ENCODE results near the gene SEMG1. TPM values are rescaled to one million over a fixed set of nuclear protein-coding genes. Genes with fewer than 3 reads are reported as not detected.

SEMG1 gene
- total RNA-seq, 1 donor from 2014 or later: not detected

GRCh38 chr20:45221076-45221475 is 14.2 kb downstream of the SEMG1 start, which contains the start of gene SEMG2:
Gene SEMG2 (plus strand): TSS chr20:45221373. CDS start chr20:45221390, 17 bp downstream.
- ATAC-seq (no peak), DNase-seq (ENCODE audit: low spot score) (no peak)

- DNase-seq (ENCODE audit: low spot score) (no peak), ATAC-seq (no peak)
Observed at GRCh38 chr20:45223136-45223535, 16.3 kb downstream of the SEMG1 start.

- no peak for ATAC-seq
- DNase-seq (ENCODE audit: low spot score): no peak
Observed at GRCh38 chr20:45226287-45226686, 19.5 kb downstream of the SEMG1 start.

GRCh38 chr20:45229264-45230056 is 22.6 kb downstream of the SEMG1 start:
- no peak for DNase-seq (ENCODE audit: low spot score)

GRCh38 chr20:45230631-45231030 is 23.8 kb downstream of the SEMG1 start:
- ATAC-seq (no peak), DNase-seq (ENCODE audit: low spot score) (no peak)

More at GRCh38 chr20:45229264-45230056, 22.6 kb downstream of the SEMG1 start:
- peak; percentile 80 for ATAC-seq

GRCh38 chr20:45235995-45236394 is 29.2 kb downstream of the SEMG1 start:
- ATAC-seq (peak; percentile 79), DNase-seq (ENCODE audit: low spot score) (no peak)

- ATAC-seq: no peak
- no peak for DNase-seq (ENCODE audit: low spot score)
Observed at GRCh38 chr20:45238139-45238538, 31.3 kb downstream of the SEMG1 start.

GRCh38 chr20:45246109-45246508 is 39.3 kb downstream of the SEMG1 start:
- ATAC-seq: no peak
- DNase-seq (ENCODE audit: low spot score): no peak

GRCh38 chr20:45247865-45248264 is 41.0 kb downstream of the SEMG1 start:
- ATAC-seq (no peak), DNase-seq (ENCODE audit: low spot score) (no peak)

GRCh38 chr20:45248609-45249008 is 41.8 kb downstream of the SEMG1 start:
- ATAC-seq (no peak), DNase-seq (ENCODE audit: low spot score) (no peak)

- ATAC-seq: no peak
- no peak for DNase-seq (ENCODE audit: low spot score)
Observed at GRCh38 chr20:45251884-45252560, 45.2 kb downstream of the SEMG1 start.

- DNase-seq (ENCODE audit: low spot score) (no peak), ATAC-seq (peak; percentile 9)
Observed at GRCh38 chr20:45253261-45253660, 46.4 kb downstream of the SEMG1 start.

GRCh38 chr20:45254383-45255262 is 47.8 kb downstream of the SEMG1 start, which contains the start of gene SLPI:
Gene SLPI (minus strand): TSS chr20:45254564. CDS start chr20:45254543, 21 bp downstream.
- peak; percentile 87 for ATAC-seq

GRCh38 chr20:45257161-45257560 is 50.3 kb downstream of the SEMG1 start:
- no peak for ATAC-seq
- no peak for DNase-seq (ENCODE audit: low spot score)

More at GRCh38 chr20:45254383-45255262, 47.8 kb downstream of the SEMG1 start, which contains the start of gene SLPI:
- peak; percentile 85 for DNase-seq (ENCODE audit: low spot score)

- no peak for DNase-seq (ENCODE audit: low spot score)
- no peak for ATAC-seq
Observed at GRCh38 chr20:45257711-45258110, 50.9 kb downstream of the SEMG1 start.

- DNase-seq (ENCODE audit: low spot score) (no peak), ATAC-seq (no peak)
Observed at GRCh38 chr20:45258259-45258658, 51.4 kb downstream of the SEMG1 start.

GRCh38 chr20:45258664-45259063 is 51.8 kb downstream of the SEMG1 start:
- DNase-seq (ENCODE audit: low spot score) (no peak), ATAC-seq (no peak)

Measured in left lobe of liver (tissue), 2 donors.